Body of pancreas (tissue), 4 donors: ENCODE measurements around the gene SKI. TPM values are rescaled to one million over a fixed set of nuclear protein-coding genes. Genes with fewer than 3 reads are reported as not detected.

Experiments used
- ATAC-seq: fragments of 150-250 bp; one replicate; pipeline ENCODE4 v1.9.1; 2016
- DNase-seq, 4 donors: peaks; one replicate each; pipeline ENCODE4 v3.0.0-alpha.2; 2019
- H3K27ac ChIP-seq, 4 donors: fragments of 200-600 bp; sonication (generic); 1 replicate in 3 of 4; 2 replicates in 1 of 4; pipeline versions ENCODE4 v1.5.1 to v1.6.1; 2016 to 2019; ENCODE audit warnings: mild to moderate bottlenecking in 1 of 4, mixed read lengths in 1 of 4, moderate library complexity in 1 of 4
- H3K27me3 ChIP-seq, 2 donors: fragments of 200-600 bp; sonication (generic); one replicate each; pipeline ENCODE4 v1.6.0; 2016; ENCODE audit warnings: mild to moderate bottlenecking in 1 of 2
- H3K36me3 ChIP-seq, 2 donors: fragments of 200-600 bp; sonication (generic); replicated peaks in 1 of 2; 2 replicates each; pipeline ENCODE4 v1.5.1; 2016; ENCODE audit warnings: low read depth in 2 of 2; ENCODE audit not compliant: insufficient read depth in 1 of 2
- H3K4me1 ChIP-seq: fragments of 200-600 bp; sonication (generic); one replicate; pipeline ENCODE4 v1.6.0; 2016
- H3K4me3 ChIP-seq, 2 donors: fragments of 200-600 bp; sonication (generic); 1 replicate in 1 of 2; 2 replicates in 1 of 2; pipeline ENCODE4 v1.5.1; 2016 to 2019
- H3K9me3 ChIP-seq, 3 donors: fragments of 200-600 bp; sonication (generic); 1 replicate in 2 of 3; 2 replicates in 1 of 3; pipeline ENCODE4 v1.5.1; 2016
- CTCF ChIP-seq, 7 experiments: fragments of 450-650 bp in 4 of 7; fragments of 200-600 bp in 3 of 7; sonication (generic) in 3 of 7; IDR thresholded peaks; one replicate each; pipeline ENCODE4 v1.5.1; 2016 to 2019; ENCODE audit warnings: antibody characterized with exemption in 7 of 7
- POLR2A ChIP-seq, 3 donors: fragments of 450-650 bp; IDR thresholded peaks; one replicate each; pipeline ENCODE4 v1.6.1; 2016; ENCODE audit warnings: antibody characterized with exemption in 3 of 3, mild to moderate bottlenecking in 2 of 3
- WGBS, 2 donors: methylation state at CpG; one replicate each; pipeline ENCODE4 v1.1.5; 2017; 5-methylcytosine and 5-hydroxymethylcytosine counted together
- intact Hi-C: fragments of 100-400 bp; cut with DNase I; formaldehyde crosslinking; loops from one replicate; pipeline ENCODE4 v1.15.1; 2023
- total RNA-seq, 2 donors: library from RNA; depleted of rRNA; stranded (reverse); fragments of >200 nt; gene quantifications; one replicate each; pipeline ENCODE4 v1.1.0, GENCODE V29; 2016

The SKI gene
- total RNA-seq, 2 donors from 2014 or later, result 15.8 to 33.0 TPM

GRCh38 chr1:2193514-2194281 is 34.4 kb upstream of the SKI start:
- peak overlapping the region; percentile 77 to 100 (median 94) for H3K27ac ChIP-seq
- peaks cover 62% of the 10 kb centered on the region for H3K4me1 ChIP-seq
- ATAC-seq, result no peak
- no peaks in the 10 kb centered on the region for H3K36me3 ChIP-seq
- H3K27me3 ChIP-seq, result no peaks in the 10 kb centered on the region
- intact Hi-C loops, result loop anchor here (5.0 kb wide), 1 partner anchor 39 kb away; no protein-coding TSS in a partner anchor
- H3K9me3 ChIP-seq, result no peaks in the 10 kb centered on the region
- H3K4me3 ChIP-seq, result no peak overlapping the region
- no peak for TF ChIP-seq CTCF (IDR thresholded peaks at IDR 0.05)
- peak in 1 of 3 donors; percentile 13 for TF ChIP-seq POLR2A (IDR thresholded peaks at IDR 0.05)
- DNase-seq, result no peak
- 32 to 40% methylated on average over 13 to 44 of the region's 44 CpGs for WGBS, 2 donors

GRCh38 chr1:2194319-2194897 is 33.7 kb upstream of the SKI start, which contains the start of gene FAAP20:
FAAP20 (minus strand) TSS chr1:2194772; CDS start chr1:2194749, 23 bp downstream.
- intact Hi-C loops, result loop anchor here (5.0 kb wide), 1 partner anchor 38 kb away; no protein-coding TSS in a partner anchor
- no peaks in the 10 kb centered on the region for H3K27me3 ChIP-seq
- peak within 1 kb of the TSS; percentile 24 to 40 for H3K4me3 ChIP-seq
- TF ChIP-seq CTCF (IDR thresholded peaks at IDR 0.05), result no peak
- TF ChIP-seq POLR2A (IDR thresholded peaks at IDR 0.05), result no peak
- WGBS, 2 donors, result 0 to 15% methylated on average over 4 to 19 of the region's 63 CpGs
- no peaks in the 10 kb centered on the region for H3K9me3 ChIP-seq
- peaks cover 65% of the 10 kb centered on the region for H3K4me1 ChIP-seq
- peak in 3 of 4 donors; percentile 63 to 70 (median 64) for DNase-seq
- peak within 1 kb of the TSS; percentile 77 to 100 (median 94) for H3K27ac ChIP-seq
- ATAC-seq, result peak; percentile 63
- no peaks in the 10 kb centered on the region for H3K36me3 ChIP-seq

GRCh38 chr1:2194898-2195673 is 33.0 kb upstream of the SKI start:
- intact Hi-C loops, result loop anchor here (5.0 kb wide), 2 partner anchors 37 to 187 kb away; no protein-coding TSS in a partner anchor
- 0% methylated on average over 5 to 29 of the region's 35 CpGs for WGBS, 2 donors
- peaks cover 68% of the 10 kb centered on the region for H3K4me1 ChIP-seq

More at GRCh38 chr1:2194898-2195673, 33.0 kb upstream of the SKI start:
- peak overlapping the region; percentile 24 to 40 for H3K4me3 ChIP-seq
- ATAC-seq (peak; percentile 73), DNase-seq (peak; percentile 86 to 90 (median 89))
- no peaks in the 10 kb centered on the region for H3K36me3 ChIP-seq
- H3K27me3 ChIP-seq, result no peaks in the 10 kb centered on the region
- peak overlapping the region; percentile 77 to 100 (median 86) for H3K27ac ChIP-seq
- TF ChIP-seq CTCF (IDR thresholded peaks at IDR 0.05) (peak; percentile 76 to 98 (median 97)), POLR2A (IDR thresholded peaks at IDR 0.05) (peak in 2 of 3 donors; percentile 30 to 51)
- no peaks in the 10 kb centered on the region for H3K9me3 ChIP-seq
